Measurements from ENCODE around the gene SULT1C4. TPM values are rescaled to one million over a fixed set of nuclear protein-coding genes. Genes with fewer than 3 reads are reported as not detected.

The SULT1C4 gene
- 0.16 TPM in 1 of 2 replicates, not detected in the other for total RNA-seq

DNA sequence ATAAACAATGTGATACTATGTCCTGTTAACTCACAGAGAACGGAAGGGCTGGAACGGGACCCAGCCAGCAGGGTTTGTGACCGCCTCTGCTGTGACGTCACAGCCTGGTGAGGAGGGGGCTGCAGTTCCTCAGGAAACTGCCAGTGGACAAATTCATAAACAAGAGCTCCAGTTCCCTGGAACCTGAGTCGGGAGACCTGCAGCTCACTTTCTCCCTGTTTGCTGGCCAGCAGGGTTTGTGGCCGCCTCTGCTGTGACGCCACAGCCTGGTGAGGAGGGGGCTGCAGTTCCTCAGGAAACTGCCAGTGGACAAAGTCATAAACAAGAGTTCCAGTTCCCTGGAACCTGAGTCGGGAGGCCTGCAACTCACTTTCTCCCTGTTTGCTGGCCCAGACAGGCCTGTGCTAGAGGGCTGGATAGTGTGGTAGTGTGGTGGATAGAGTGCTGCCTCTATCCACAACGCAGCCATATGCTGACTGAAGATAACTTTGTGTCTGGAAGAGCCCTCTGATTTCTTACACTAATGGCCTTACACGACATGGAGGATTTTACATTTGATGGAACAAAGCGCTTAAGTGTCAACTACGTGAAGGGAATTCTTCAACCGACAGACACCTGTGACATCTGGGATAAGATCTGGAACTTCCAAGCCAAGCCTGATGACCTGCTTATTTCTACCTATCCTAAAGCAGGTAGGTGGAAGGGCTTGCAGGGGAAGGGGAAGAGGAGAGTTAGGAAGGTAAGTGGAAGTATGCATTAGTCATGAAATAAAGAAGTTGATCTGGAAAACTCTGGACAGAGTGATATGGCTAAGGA is at the start of gene SULT1C4:
Gene SULT1C4, plus strand, starts transcription at position 140 of the 816 bp plus-strand sequence. Its CDS starts 384 bp downstream, at position 524.

Other genes starting within 250 kb of the SULT1C4 start
- not detected in 2 replicates for gene SULT1C3, start 138.0 kb upstream of the SULT1C4 start, total RNA-seq
- not detected in 2 replicates for gene SULT1C2, start 89.1 kb upstream of the SULT1C4 start, total RNA-seq
- gene GCC2, start 71.3 kb downstream of the SULT1C4 start, total RNA-seq: 6.3 and 8.7 TPM in 2 replicates
- gene LIMS1, start 156.5 kb downstream of the SULT1C4 start, total RNA-seq: 70.1 and 86.7 TPM in 2 replicates

All from cardiac atrium fibroblast (primary cell).